GM21390 (cell line): Measurements from ENCODE around the gene RTTN.
"Not testable (repeated sequence)": the region's sequence is repeated elsewhere in the genome, so short reads cannot be mapped to it uniquely, and the experiment has no call there.

Source experiments
- ATAC-seq: cut with Tn5 transposase; IDR thresholded peaks from one replicate; pipeline ENCODE4 v1.9.1; 2021; ENCODE audit not compliant: unreplicated experiment

The RTTN gene

DNA sequence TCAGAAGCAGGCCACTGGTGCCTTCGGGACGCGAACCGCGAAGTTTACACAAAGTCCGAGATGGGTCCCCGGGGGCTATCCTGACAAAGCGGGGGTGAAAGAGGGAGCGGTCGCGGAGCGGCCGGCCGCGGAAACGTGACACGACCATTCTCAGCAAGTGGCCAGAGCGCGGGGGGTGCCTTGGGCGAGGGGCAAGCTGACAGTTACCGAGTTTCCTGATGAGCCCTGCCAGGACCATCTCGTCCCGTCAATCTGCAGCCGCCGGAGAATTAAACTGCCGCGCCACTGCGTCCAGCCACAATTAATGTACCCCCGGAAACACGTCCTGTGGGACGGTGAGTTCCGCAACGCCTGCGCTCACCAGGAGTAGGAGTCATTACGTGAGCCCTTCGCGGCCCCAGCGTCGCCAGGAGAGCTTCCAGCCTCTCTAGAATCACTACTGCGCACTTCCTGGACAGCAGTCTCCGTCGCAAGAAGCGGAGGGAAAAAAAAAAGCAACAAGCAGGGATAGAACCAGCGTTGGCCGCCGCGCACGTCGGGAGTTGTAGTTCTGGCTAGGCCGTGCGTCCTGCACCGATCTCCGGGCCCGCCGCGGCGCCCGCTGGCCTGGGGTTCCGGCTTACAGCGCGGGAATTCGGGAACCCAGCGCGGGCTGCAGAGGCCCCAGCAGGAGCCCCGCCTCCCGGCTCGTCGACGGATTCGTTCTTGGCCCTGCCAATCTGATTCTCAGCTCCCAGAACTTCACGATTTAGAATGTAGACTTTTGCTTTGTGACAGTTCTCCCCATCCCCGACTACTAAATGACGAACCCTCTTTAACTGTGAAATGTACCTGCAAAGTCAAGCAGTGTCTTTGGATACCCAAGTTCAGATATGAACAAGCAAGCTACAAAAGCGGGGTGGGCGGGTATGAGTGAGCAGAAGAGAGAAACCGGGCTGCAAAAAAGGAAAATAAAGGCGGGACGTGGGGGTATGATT is at the start of gene RTTN:
Gene RTTN, minus strand, starts transcription at position 267 of the 977 bp plus-strand sequence. Its CDS starts 29 bp downstream, at position 238.
- ATAC-seq: peak; percentile 97

- no peak for ATAC-seq
Observed at GRCh38 chr18:70250781-70251180, 45.3 kb upstream of the RTTN start.

- not testable (repeated sequence) for ATAC-seq
Observed at GRCh38 chr18:70249861-70250260, 44.4 kb upstream of the RTTN start.

GRCh38 chr18:70249118-70249517 is 43.6 kb upstream of the RTTN start:
- no peak for ATAC-seq

GRCh38 chr18:70246061-70246466 is 40.6 kb upstream of the RTTN start:
- no peak for ATAC-seq

GRCh38 chr18:70243131-70243929 is 37.8 kb upstream of the RTTN start:
- no peak for ATAC-seq

DNA sequence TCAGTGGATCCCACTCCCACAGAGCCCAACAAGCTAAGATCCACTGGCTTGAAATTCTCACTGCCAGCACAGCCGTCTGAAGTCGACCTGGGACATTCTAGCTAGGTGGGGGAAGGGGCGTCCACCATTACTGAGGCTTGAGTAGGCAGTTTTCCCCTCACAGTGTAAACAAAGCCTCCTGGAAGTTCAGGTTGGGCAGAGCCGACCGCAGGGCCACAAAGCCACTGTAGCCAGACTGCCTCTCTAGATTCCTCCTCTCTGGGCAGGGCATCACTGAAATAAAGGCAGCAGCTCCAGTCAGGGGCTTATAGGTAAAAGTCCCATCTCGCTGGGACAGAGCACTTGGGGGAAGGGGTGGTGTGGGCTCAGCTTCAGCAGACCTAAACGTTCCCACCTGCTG is 31.4 kb upstream of the RTTN start:
- ATAC-seq: not testable (repeated sequence)

- no peak for ATAC-seq
Observed at GRCh38 chr18:70235478-70235877, 30.0 kb upstream of the RTTN start.

DNA sequence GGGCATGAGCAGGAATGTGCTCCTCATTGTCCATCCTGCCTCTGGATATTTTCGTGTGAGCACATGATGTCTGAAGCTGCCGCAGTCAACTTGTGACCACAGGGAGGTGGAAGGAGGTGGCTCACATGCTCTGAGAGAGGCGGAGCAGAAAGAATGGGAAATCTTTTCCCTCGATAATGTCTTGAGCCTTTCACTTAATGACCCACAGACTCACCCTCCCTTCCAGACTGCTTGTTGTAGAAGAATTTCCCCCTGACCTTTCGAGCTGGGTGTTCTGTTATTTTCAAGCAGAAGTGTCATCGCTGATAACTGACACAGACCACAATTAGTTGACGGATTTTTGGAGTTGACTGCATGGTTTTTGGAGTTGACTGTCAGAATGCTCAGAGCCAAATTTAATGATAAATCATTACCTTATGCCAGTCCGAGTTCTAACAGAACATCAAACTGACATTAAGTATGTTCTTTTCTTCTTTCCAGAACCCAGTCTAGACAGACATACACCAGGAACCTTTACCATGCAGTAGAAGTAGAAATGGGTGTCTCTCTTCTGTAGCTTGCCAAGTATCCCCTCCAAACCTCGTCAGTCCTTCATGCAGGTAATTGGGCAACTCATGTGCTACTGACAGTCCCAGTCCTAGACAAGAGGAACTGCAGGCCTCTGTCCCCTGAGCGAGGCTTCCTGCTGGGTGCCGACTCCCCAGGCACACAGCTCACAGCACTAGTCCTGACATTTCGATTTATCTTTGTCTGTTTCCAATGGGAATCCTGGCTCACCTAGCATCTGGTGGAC is 29.4 kb upstream of the RTTN start:
- ATAC-seq: no peak

DNA sequence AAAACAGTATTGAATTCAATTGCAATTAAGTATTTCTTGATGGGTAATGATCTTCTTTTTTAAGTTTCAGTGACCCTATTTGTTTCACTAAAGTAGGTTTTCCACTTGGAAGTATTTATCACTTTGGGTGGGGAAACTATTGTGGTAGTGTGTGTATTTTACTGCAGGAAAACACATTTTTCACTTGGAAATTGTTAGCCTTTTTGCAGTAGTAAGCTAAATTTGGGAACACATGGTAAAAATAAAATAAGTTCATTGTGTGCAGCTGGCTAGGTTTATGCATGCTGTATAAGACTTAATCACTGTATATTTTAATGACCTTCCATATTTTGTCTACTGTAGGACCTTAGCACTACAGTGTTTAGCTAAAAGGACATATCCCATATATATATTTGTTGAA is 28.5 kb upstream of the RTTN start:
- no peak for ATAC-seq

DNA sequence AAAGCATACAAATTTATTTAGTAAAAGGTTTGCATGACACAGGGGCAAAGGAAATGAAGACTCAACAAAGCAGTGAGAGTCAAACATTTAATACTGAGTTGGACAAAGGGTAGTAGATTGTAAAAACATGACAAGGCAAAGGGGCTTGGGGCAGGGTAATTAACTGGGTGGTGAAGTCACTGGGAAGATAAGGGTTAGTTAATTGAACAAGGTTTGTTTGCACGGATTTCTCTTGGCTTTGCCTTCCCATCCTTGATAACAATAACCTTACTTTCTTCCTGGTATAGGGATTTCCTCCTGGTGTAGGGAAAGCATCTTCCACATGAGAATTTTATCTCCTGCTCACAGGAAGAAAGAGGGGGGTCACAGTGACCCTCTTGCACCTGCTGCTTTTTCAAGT is 26.8 kb upstream of the RTTN start:
- no peak for ATAC-seq

DNA sequence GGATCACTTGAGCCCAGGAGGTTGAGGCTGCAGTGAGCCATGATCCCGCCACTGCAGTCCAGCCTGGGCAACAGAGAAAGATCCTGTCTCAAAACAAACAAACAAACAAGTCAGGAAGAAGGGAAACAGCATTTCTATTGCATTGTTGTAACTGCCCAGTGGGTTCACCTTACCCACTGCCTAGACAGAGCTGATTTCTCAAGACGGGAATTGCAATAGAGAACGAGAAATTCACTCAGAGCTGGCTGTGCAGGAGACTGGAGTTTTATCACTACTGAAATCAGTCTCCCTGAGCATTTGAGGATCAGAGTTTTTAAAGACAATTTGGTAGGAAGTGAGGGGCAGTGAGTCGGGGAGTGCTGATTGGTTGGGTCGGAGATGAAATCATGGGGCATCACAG is 24.2 kb upstream of the RTTN start:
- no peak for ATAC-seq

DNA sequence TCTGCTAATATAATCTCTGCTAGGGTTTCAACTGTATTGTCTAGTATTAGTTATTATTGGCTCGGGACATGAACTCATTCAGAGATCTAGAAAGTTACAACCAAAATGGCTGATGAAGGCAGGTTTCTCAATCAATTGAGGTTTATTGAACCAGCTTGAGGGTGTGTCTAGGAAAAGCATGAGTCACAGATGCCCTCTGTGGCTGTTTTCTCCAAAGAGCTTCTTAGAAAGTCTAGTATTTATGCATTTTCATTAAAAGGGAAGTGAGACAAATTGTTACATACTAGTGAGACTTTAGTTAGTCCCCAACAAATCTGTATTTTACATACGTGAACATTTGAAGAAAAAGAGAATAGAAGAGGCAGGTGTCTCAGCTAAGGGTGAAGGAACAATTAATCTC is 23.0 kb upstream of the RTTN start:
- no peak for ATAC-seq

- no peak for ATAC-seq
Observed at GRCh38 chr18:70227438-70227837, 22.0 kb upstream of the RTTN start.

GRCh38 chr18:70221915-70222278 is 16.4 kb upstream of the RTTN start:
- ATAC-seq: no peak

DNA sequence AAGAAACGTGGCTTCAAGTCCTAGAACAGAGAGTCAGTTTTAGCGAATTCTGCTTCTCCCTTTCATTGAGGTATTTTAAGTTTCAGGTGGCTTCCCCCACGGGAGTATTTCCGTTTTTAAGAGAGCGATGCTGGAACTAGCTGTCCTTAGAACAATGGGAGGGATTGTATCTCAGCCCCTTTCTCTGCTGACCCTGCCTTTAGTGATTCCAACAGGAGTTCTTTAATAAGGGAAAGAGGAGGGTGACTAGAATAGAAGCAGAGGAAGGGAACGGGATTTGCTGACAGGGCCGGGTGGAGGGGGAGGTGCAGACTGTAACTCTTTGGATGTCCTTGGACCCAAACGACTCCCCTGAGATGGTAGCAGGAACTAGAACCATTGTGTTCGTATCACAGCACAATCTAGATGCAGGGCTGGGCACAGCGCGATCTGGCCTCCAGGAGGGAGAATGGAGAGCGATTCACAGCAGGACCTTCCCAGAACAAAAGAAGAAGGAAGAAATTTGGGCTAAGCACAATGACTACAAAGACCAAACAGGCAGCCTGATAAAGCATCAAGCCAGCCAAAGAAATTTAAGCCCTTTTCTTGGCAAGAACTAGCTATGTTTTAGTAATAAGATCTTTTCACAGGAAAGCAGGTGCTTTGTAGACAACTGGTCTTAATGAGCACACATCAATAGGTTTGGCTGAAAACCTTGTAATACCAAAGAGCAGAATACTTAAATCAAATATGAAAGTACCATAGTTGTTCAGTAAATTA is 15.8 kb upstream of the RTTN start:
- no peak for ATAC-seq

GRCh38 chr18:70220628-70221027 is 15.1 kb upstream of the RTTN start:
- no peak for ATAC-seq

GRCh38 chr18:70219688-70220087 is 14.2 kb upstream of the RTTN start:
- ATAC-seq: no peak

DNA sequence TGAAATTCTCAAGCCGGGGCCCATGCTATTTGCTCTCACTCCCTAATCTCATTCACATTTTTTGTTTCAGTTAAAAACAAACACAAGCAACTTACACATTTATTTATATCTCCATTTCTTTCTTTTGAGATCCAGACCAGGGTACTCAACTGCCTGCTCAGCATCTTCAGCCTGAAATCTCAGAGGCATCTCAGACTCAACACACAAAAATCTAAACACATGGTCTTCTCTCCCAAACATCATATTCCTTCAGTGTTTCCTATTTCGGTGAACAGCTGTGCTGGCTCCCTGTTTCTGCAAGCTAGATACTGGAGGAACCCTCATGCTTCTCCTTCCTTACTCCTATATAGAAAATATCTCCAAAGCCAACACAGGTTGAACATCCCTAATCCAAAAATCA is 11.3 kb upstream of the RTTN start:
- ATAC-seq: no peak

GRCh38 chr18:70207181-70207580 is 1.7 kb upstream of the RTTN start:
- no peak for ATAC-seq
